AG04450 (cell line): Measurements from ENCODE around the gene TPSG1. TPM values are rescaled to one million over a fixed set of nuclear protein-coding genes. Genes with fewer than 3 reads are reported as not detected.
"Not testable (repeated sequence)": the region's sequence is repeated elsewhere in the genome, so short reads cannot be mapped to it uniquely, and the experiment has no call there.

Source experiments
- CTCF ChIA-PET: fragments of 300-600, 350-600 bp; formaldehyde crosslinking; extraction: SDS; loops from one replicate; lab custom pipeline; 2022; ENCODE audit warnings: antibody characterized with exemption, inconsistent platforms; lab: Charles Lee
- POLR2A ChIA-PET: fragments of 350-600 bp; formaldehyde crosslinking; extraction: SDS; loops from one replicate; lab custom pipeline; 2021; ENCODE audit warnings: antibody characterized with exemption, inconsistent platforms; lab: Yijun Ruan, JAX
- DNase-seq: peaks from one replicate; pipeline ENCODE4 v3.0.0-alpha.2; 2011; ENCODE audit warnings: low read depth, low spot score
- H3K27ac ChIP-seq: one replicate; pipeline ENCODE4 v1.5.1; 2012; ENCODE audit warnings: low read depth, low read length, control low read depth
- H3K27me3 ChIP-seq: one replicate; pipeline ENCODE4 v1.6.0; 2012; ENCODE audit warnings: low read length; ENCODE audit not compliant: control insufficient read depth, insufficient read depth
- H3K4me3 ChIP-seq: 2 replicates; pipeline ENCODE4 v1.5.1; 2011; ENCODE audit warnings: mild to moderate bottlenecking, low read depth, low read length, control low read depth
- H3K9me3 ChIP-seq: 2 replicates; pipeline ENCODE4 v1.5.1; 2012; ENCODE audit warnings: low read length; ENCODE audit not compliant: control insufficient read depth, insufficient read depth
- CTCF ChIP-seq: IDR thresholded peaks from 2 replicates; pipeline ENCODE4 v1.5.1; 2011; ENCODE audit warnings: low read depth, low read length, control low read depth, inconsistent platforms
- polyA plus RNA-seq: library from polyadenylated mRNA; depleted of rRNA; stranded (reverse); fragments of >200 nt; gene quantifications from 2 replicates; pipeline ENCODE4 v1.2.3, GENCODE V29; 2011

TPSG1 gene
- polyA plus RNA-seq, 1 experiment: not detected

GRCh38 chr16:1188432-1189189 is 36.5 kb downstream of the TPSG1 start:
- ChIA-PET CTCF (interaction anchor here (1.2 kb wide), 1 partner anchor 176 kb away, joined by 4 read pairs; no protein-coding TSS in a partner anchor), POLR2A (no interaction called here)
- peaks cover 28% of the 10 kb centered on the region for H3K9me3 ChIP-seq
- no peak for TF ChIP-seq CTCF
- no peaks in the 10 kb centered on the region for H3K27me3 ChIP-seq
- H3K4me3 ChIP-seq: no peak overlapping the region
- DNase-seq: no peak
- no peak overlapping the region for H3K27ac ChIP-seq

- POLR2A ChIA-PET, H3K27me3 ChIP-seq, H3K27ac ChIP-seq, H3K4me3 ChIP-seq, DNase-seq: not testable (repeated sequence)
- CTCF ChIA-PET: interaction anchor here (0.6 kb wide), 1 partner anchor 84 kb away, joined by 3 read pairs; no protein-coding TSS in a partner anchor
- peaks cover 30% of the 10 kb centered on the region for H3K9me3 ChIP-seq
Measured at GRCh38 chr16:1185460-1186207, 39.4 kb downstream of the TPSG1 start.

GRCh38 chr16:1184980-1185379 is 40.1 kb downstream of the TPSG1 start:
- Histone ChIP-seq H3K27me3 (no peaks in the 10 kb centered on the region), H3K9me3 (peaks cover 31% of the 10 kb centered on the region), H3K4me3 (no peak overlapping the region), H3K27ac (no peak overlapping the region)
- ChIA-PET CTCF (interaction anchor here (0.6 kb wide), 1 partner anchor 84 kb away, joined by 3 read pairs; no protein-coding TSS in a partner anchor), POLR2A (no interaction called here)
- no peak for DNase-seq
- no peak for TF ChIP-seq CTCF

GRCh38 chr16:1184156-1184868 is 40.8 kb downstream of the TPSG1 start:
- POLR2A ChIA-PET: no interaction called here
- no peak for DNase-seq

More at GRCh38 chr16:1184156-1184868, 40.8 kb downstream of the TPSG1 start:
- no peak overlapping the region for H3K27ac ChIP-seq
- H3K27me3 ChIP-seq: no peaks in the 10 kb centered on the region
- CTCF ChIA-PET: no interaction called here
- H3K4me3 ChIP-seq: no peak overlapping the region
- no peak for TF ChIP-seq CTCF
- H3K9me3 ChIP-seq: peaks cover 31% of the 10 kb centered on the region
